PC-9 (cell line): ENCODE data around the gene AP4E1.

Experiments used
- CTCF ChIP-seq: fragments of 200-600 bp; sonication (generic); conservative IDR thresholded peaks from 2 replicates; pipeline ENCODE4 v1.6.1; 2017; ENCODE audit warnings: mixed run types, antibody characterized with exemption, mild to moderate bottlenecking, moderate library complexity
- EZH2 ChIP-seq: fragments of 200-600 bp; sonication (generic); IDR thresholded peaks from 2 replicates; pipeline ENCODE4 v1.8.0; 2017; ENCODE audit warnings: antibody characterized with exemption, low read depth

- TF ChIP-seq CTCF: no peak
- TF ChIP-seq EZH2: no peak
Measured at GRCh38 chr15:51004103-51004551, 95.6 kb downstream of the AP4E1 start.
